ENCODE measurements around the gene SOX8.

The SOX8 gene

GRCh38 chr16:977896-978295, 3.7 kb upstream of the SOX8 start:
- TF ChIP-seq TAF1 (IDR thresholded peaks at IDR 0.05; ENCODE audit: low read depth) (no peak), FOXM1 (IDR thresholded peaks at IDR 0.05; ENCODE audit: borderline replicate concordance, low read depth) (no peak), EGR1 (IDR thresholded peaks at IDR 0.05) (no peak), TCF12 (IDR thresholded peaks at IDR 0.05; ENCODE audit: low read depth) (no peak), EP300 (IDR thresholded peaks at IDR 0.05; ENCODE audit: borderline replicate concordance) (no peak)

- TF ChIP-seq TEAD4 (IDR thresholded peaks at IDR 0.05) (no peak), YY1 (IDR thresholded peaks at IDR 0.05; ENCODE audit: low read depth) (no peak), EP300 (IDR thresholded peaks at IDR 0.05; ENCODE audit: borderline replicate concordance) (no peak), TCF12 (IDR thresholded peaks at IDR 0.05; ENCODE audit: low read depth) (no peak), FOXM1 (IDR thresholded peaks at IDR 0.05; ENCODE audit: borderline replicate concordance, low read depth) (no peak), CEBPB (IDR thresholded peaks at IDR 0.05) (no peak), ZBTB7A (IDR thresholded peaks at IDR 0.05; ENCODE audit: low read depth) (no peak), MAX (IDR thresholded peaks at IDR 0.05) (no peak), NFIC (IDR thresholded peaks at IDR 0.05) (no peak), RAD21 (IDR thresholded peaks at IDR 0.05; ENCODE audit: low read depth) (no peak), CREB1 (IDR thresholded peaks at IDR 0.05; ENCODE audit: low read depth) (no peak), REST (IDR thresholded peaks at IDR 0.05; ENCODE audit: low read depth) (no peak)
Measured at GRCh38 chr16:978403-978802, 3.2 kb upstream of the SOX8 start.

- no peak for TF ChIP-seq RAD21 (IDR thresholded peaks at IDR 0.05; ENCODE audit: low read depth)
Measured at GRCh38 chr16:979147-979546, 2.4 kb upstream of the SOX8 start.

GRCh38 chr16:979859-980594, 1.5 kb upstream of the SOX8 start:
- TF ChIP-seq TEAD4 (IDR thresholded peaks at IDR 0.05) = no peak
- TF ChIP-seq MAX (IDR thresholded peaks at IDR 0.05) = no peak

- no peak for TF ChIP-seq MAX (IDR thresholded peaks at IDR 0.05)
Measured at GRCh38 chr16:980595-980854, 1.0 kb upstream of the SOX8 start.

GRCh38 chr16:982145-983043, 824 bp downstream of the SOX8 start:
- TF ChIP-seq EP300 (IDR thresholded peaks at IDR 0.05; ENCODE audit: borderline replicate concordance) = no peak
- no peak for TF ChIP-seq TCF12 (IDR thresholded peaks at IDR 0.05; ENCODE audit: low read depth)
- TF ChIP-seq CEBPB (IDR thresholded peaks at IDR 0.05) = no peak
- no peak for TF ChIP-seq FOXM1 (IDR thresholded peaks at IDR 0.05; ENCODE audit: borderline replicate concordance, low read depth)
- no peak for TF ChIP-seq NFIC (IDR thresholded peaks at IDR 0.05)
- no peak for TF ChIP-seq REST (IDR thresholded peaks at IDR 0.05; ENCODE audit: low read depth)
- no peak for TF ChIP-seq TEAD4 (IDR thresholded peaks at IDR 0.05)
- no peak; the same call in 1 of the 2 replicates for TF ChIP-seq MAX (IDR thresholded peaks at IDR 0.05)
- TF ChIP-seq EGR1 (IDR thresholded peaks at IDR 0.05) = no peak
- no peak for TF ChIP-seq USF1 (IDR thresholded peaks at IDR 0.05)
- TF ChIP-seq TAF1 (IDR thresholded peaks at IDR 0.05; ENCODE audit: low read depth) = no peak

Data from Ishikawa (cell line).